Measurements from ENCODE around the gene POLA1. TPM values are rescaled to one million over a fixed set of nuclear protein-coding genes. Genes with fewer than 3 reads are reported as not detected.

The POLA1 gene, protein sequence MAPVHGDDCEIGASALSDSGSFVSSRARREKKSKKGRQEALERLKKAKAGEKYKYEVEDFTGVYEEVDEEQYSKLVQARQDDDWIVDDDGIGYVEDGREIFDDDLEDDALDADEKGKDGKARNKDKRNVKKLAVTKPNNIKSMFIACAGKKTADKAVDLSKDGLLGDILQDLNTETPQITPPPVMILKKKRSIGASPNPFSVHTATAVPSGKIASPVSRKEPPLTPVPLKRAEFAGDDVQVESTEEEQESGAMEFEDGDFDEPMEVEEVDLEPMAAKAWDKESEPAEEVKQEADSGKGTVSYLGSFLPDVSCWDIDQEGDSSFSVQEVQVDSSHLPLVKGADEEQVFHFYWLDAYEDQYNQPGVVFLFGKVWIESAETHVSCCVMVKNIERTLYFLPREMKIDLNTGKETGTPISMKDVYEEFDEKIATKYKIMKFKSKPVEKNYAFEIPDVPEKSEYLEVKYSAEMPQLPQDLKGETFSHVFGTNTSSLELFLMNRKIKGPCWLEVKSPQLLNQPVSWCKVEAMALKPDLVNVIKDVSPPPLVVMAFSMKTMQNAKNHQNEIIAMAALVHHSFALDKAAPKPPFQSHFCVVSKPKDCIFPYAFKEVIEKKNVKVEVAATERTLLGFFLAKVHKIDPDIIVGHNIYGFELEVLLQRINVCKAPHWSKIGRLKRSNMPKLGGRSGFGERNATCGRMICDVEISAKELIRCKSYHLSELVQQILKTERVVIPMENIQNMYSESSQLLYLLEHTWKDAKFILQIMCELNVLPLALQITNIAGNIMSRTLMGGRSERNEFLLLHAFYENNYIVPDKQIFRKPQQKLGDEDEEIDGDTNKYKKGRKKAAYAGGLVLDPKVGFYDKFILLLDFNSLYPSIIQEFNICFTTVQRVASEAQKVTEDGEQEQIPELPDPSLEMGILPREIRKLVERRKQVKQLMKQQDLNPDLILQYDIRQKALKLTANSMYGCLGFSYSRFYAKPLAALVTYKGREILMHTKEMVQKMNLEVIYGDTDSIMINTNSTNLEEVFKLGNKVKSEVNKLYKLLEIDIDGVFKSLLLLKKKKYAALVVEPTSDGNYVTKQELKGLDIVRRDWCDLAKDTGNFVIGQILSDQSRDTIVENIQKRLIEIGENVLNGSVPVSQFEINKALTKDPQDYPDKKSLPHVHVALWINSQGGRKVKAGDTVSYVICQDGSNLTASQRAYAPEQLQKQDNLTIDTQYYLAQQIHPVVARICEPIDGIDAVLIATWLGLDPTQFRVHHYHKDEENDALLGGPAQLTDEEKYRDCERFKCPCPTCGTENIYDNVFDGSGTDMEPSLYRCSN (N-terminal part only)
- total RNA-seq, result 11.5 and 16.2 TPM in 2 replicates

DNA sequence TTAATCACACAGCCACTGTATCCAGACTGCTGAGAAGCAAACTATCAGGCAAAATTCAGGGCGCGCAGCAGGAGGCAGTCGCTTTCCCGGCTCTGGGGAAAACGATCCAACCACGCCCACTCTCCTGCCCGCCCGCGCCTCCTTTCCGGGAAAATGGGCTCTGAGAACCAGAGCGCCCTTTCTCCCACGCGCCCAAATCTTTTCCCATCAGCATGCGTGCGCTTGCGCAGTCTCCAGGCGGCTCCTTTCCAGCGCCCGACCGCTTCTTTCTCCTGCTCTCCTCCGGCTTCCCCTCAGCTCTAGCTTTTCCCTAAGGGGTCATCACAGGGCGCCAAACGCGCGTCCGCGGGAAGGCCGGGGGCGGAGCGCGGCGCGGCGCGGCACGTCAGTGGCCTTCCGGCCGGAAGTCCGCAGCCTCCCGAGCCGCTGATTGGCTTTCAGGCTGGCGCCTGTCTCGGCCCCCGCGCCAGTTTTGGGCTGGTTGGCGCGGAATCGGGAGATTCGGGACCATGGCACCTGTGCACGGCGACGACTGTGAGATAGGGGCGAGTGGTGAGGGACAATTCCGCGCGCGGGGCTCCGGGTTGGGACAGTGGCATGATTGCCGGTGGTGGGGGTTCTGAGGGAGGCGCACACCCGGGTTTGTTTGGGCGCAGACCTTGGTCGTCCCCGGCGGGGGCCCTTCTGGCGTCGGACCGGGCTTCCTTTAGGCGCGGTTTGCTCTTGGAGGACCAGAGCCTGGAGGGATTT lies at the start of gene POLA1:
Gene POLA1 (plus strand): TSS at position 466 of the 750 bp plus-strand sequence. CDS start 44 bp downstream, at position 510.

GRCh38 chrX:24647257-24648058 lies 46.3 kb upstream of the POLA1 start, which contains the start of gene PCYT1B:
TSS of gene PCYT1B (minus strand) at chrX:24647347. CDS start at chrX:24647105, 242 bp downstream.

GRCh38 chrX:25015486-25016360 lies 322.0 kb downstream of the POLA1 start, which contains the start of gene ARX:
TSS of gene ARX (minus strand) at chrX:25015965. CDS start at chrX:25015737, 228 bp downstream.

Other genes starting within 250 kb of the POLA1 start
- gene PDK3, start 228.6 kb upstream of the POLA1 start, total RNA-seq, result 5.5 and 6.7 TPM in 2 replicates
- gene PCYT1B, start 46.6 kb upstream of the POLA1 start, total RNA-seq, result under 0.01 TPM in 1 of 2 replicates, not detected in the other